ENCODE data around the gene U2AF2. TPM values are rescaled to one million over a fixed set of nuclear protein-coding genes. Genes with fewer than 3 reads are reported as not detected.

U2AF2 gene
- total RNA-seq, 1 experiment from 2014 or later: 321 TPM

- Histone ChIP-seq H3T11ph (ENCODE audit: low read length) (no peak overlapping the region), H3K4me2 (ENCODE audit: insufficient read depth, insufficient read length, low read length) (no peak overlapping the region), H3K27me3 (ENCODE audit: insufficient read depth, low read length) (no peaks in the 10 kb centered on the region), H3K18ac (ENCODE audit: insufficient read length, low read depth, low read length) (no peak overlapping the region), H3K79me2 (ENCODE audit: insufficient read depth, low read length) (0 out of 2 replicates have a peak, but pooled peaks cover 1% of the 10 kb centered on the region), H3K23me2 (ENCODE audit: insufficient read length, low read depth, low read length, poor library complexity, severe bottlenecking) (no peaks in the 10 kb centered on the region), H3K23ac (ENCODE audit: insufficient read length, low read depth, low read length) (no peak overlapping the region), H4K5ac (ENCODE audit: insufficient read length, low read depth, low read length) (no peak overlapping the region), H3K9me3 (ENCODE audit: control insufficient read depth, low read depth, low read length) (no peaks in the 10 kb centered on the region), H2BK5ac (ENCODE audit: insufficient read length, low read length) (no peak overlapping the region), H3K56ac (ENCODE audit: insufficient read length, low read depth, low read length) (no peak overlapping the region), H3K14ac (ENCODE audit: insufficient read depth, low read length) (no peak overlapping the region), H2BK12ac (ENCODE audit: insufficient read length, low read depth, low read length) (no peak overlapping the region), H3K4me1 (ENCODE audit: insufficient read depth, low read length) (no peaks in the 10 kb centered on the region), H3K79me1 (ENCODE audit: insufficient read depth, low read depth, low read length, poor library complexity, severe bottlenecking) (no peaks in the 10 kb centered on the region), H4K20me1 (ENCODE audit: control insufficient read depth, insufficient read depth, insufficient read length) (no peaks in the 10 kb centered on the region), H2AK5ac (ENCODE audit: insufficient read length, low read length) (no peak overlapping the region), H3K27ac (ENCODE audit: insufficient read length, low read depth, low read length) (no peak overlapping the region), H2BK120ac (ENCODE audit: low read depth, low read length, poor library complexity, severe bottlenecking) (no peak overlapping the region), H2BK20ac (ENCODE audit: low read depth, low read length, poor library complexity, severe bottlenecking) (no peak overlapping the region), H3K9ac (ENCODE audit: extremely low read depth, insufficient read length, low read length) (no peak overlapping the region), H3K4ac (ENCODE audit: low read depth, low read length) (no peak overlapping the region), H4K91ac (ENCODE audit: insufficient read length, low read depth, low read length) (no peak overlapping the region), H2AFZ (ENCODE audit: low read length) (no peak overlapping the region), H4K8ac (replicated peaks; ENCODE audit: insufficient read length, low read depth, low read length) (no peak overlapping the region), H2BK15ac (ENCODE audit: low read depth, low read length) (no peak overlapping the region)
- DNase-seq: no peak
- peaks cover under 1 to 4% of the 10 kb centered on the region in 2 experiments; a peak in 1 of 4 replicates for H3K4me1 Mint-ChIP-seq
- peaks cover 14 to 40% (median 37%) of the 10 kb centered on the region in 3 experiments for H3K36me3 Mint-ChIP-seq (ENCODE audit: insufficient read depth in 1 of 3, low read depth in 3 of 3)
- no peaks in the 10 kb centered on the region for H3K27me3 Mint-ChIP-seq (ENCODE audit: low read depth)
- no peak overlapping the region for H3K4me3 Mint-ChIP-seq
- H3K27ac Mint-ChIP-seq: no peak overlapping the region
- TF ChIP-seq CTCF (conservative IDR thresholded peaks at IDR 0.05): no peak
- no CpG with 5 or more reads among the region's 3 CpGs for WGBS (ENCODE audit: extremely low coverage, insufficient read length, low lambda C conversion rate)
- H3K9me3 Mint-ChIP-seq: no peaks in the 10 kb centered on the region
These were observed 42.7 kb upstream of the U2AF2 start for GRCh38 chr19:55611983-55612645.
